Thoracic aorta (tissue), 2 donors: Measurements from ENCODE around the gene ZNF33B. TPM values are rescaled to one million over a fixed set of nuclear protein-coding genes. Genes with fewer than 3 reads are reported as not detected.
"Not testable (repeated sequence)": the region's sequence is repeated elsewhere in the genome, so short reads cannot be mapped to it uniquely, and the experiment has no call there.

Experiments
- ATAC-seq: fragments of 150-250 bp; one replicate; pipeline ENCODE4 v1.8.0; 2017; ENCODE audit warnings: low read depth; ENCODE audit not compliant: insufficient number of reproducible peaks, low FRiP score
- DNase-seq: peaks from one replicate; pipeline ENCODE4 v3.0.0-alpha.2; 2020; ENCODE audit warnings: low spot score
- H3K27ac ChIP-seq, 2 donors: fragments of 200-600 bp; sonication (generic); 1 replicate in 1 of 2; 2 replicates in 1 of 2; pipeline ENCODE4 v1.5.1; 2016; ENCODE audit warnings: mild to moderate bottlenecking in 2 of 2, moderate library complexity in 2 of 2
- H3K27me3 ChIP-seq: fragments of 200-600 bp; sonication (generic); replicated peaks from 2 replicates; pipeline ENCODE4 v1.6.0; 2016; ENCODE audit warnings: mild to moderate bottlenecking; ENCODE audit not compliant: insufficient read depth
- H3K36me3 ChIP-seq: fragments of 200-600 bp; sonication (generic); one replicate; pipeline ENCODE4 v1.5.1; 2016
- H3K4me1 ChIP-seq, 2 donors: fragments of 200-600 bp; sonication (generic); 1 replicate in 1 of 2; 2 replicates in 1 of 2; pipeline versions ENCODE4 v1.5.1 to v1.6.0; 2016; ENCODE audit warnings: low read depth in 2 of 2, mild to moderate bottlenecking in 1 of 2; ENCODE audit not compliant: control insufficient read depth in 1 of 2
- H3K4me3 ChIP-seq: fragments of 200-600 bp; sonication (generic); 2 replicates; pipeline ENCODE4 v1.5.1; 2016; ENCODE audit warnings: mild to moderate bottlenecking
- H3K9me3 ChIP-seq: fragments of 200-600 bp; sonication (generic); 2 replicates; pipeline ENCODE4 v1.5.1; 2016
- total RNA-seq, 2 donors: library from RNA; depleted of rRNA; stranded (reverse); fragments of >200 nt; gene quantifications; one replicate each; pipeline versions ENCODE4 v1.1.0 to v1.2.3, GENCODE V29; 2016
- TF ChIP-seq, protein P1 (sequence below): fragments of 200-600 bp; sonication (generic); IDR thresholded peaks from one replicate; pipeline ENCODE4 v1.5.1; 2019; ENCODE audit warnings: antibody characterized with exemption

Gene ZNF33B
- 10 to 100 TPM in 1 of 2 donors, 1 to 10 TPM in 1; 5.6 to 12.1 TPM for total RNA-seq

GRCh38 chr10:42638055-42638820 is at the start of gene ZNF33B:
TSS of gene ZNF33B (minus strand) at chr10:42638570. CDS start at chr10:42636928, 1,642 bp downstream.
- Histone ChIP-seq H3K27ac (peak within 1 kb of the TSS; percentile 88 to 90), H3K4me1 (peaks cover 6 to 7% of the 10 kb centered on the region in 2 donors)
- TF ChIP-seq, protein P1, sequence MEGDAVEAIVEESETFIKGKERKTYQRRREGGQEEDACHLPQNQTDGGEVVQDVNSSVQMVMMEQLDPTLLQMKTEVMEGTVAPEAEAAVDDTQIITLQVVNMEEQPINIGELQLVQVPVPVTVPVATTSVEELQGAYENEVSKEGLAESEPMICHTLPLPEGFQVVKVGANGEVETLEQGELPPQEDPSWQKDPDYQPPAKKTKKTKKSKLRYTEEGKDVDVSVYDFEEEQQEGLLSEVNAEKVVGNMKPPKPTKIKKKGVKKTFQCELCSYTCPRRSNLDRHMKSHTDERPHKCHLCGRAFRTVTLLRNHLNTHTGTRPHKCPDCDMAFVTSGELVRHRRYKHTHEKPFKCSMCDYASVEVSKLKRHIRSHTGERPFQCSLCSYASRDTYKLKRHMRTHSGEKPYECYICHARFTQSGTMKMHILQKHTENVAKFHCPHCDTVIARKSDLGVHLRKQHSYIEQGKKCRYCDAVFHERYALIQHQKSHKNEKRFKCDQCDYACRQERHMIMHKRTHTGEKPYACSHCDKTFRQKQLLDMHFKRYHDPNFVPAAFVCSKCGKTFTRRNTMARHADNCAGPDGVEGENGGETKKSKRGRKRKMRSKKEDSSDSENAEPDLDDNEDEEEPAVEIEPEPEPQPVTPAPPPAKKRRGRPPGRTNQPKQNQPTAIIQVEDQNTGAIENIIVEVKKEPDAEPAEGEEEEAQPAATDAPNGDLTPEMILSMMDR = no peak

DNA sequence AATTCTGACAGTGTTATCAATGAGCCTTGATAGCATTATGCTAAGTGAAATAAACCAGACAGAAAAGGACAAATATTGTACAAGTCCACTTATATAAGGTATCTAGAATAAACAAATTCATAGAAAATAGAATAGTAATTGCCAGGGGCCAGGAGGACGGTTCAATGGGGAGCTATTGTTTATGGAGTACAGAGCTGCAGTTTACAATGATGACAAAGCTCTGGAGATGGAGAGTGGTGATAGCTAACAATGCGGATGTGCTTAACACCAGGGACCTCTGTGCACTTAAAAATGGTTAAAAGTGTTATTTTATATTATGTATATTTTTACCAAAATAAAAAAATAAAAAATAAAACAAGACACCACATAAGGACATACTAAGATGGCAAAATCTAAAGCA is 46.1 kb upstream of the ZNF33B start:
- no peaks in the 10 kb centered on the region for H3K9me3 ChIP-seq
- DNase-seq (no peak), ATAC-seq (no peak)
- TF ChIP-seq, protein P1 = no peak
- H3K27ac ChIP-seq = no peak overlapping the region
- no peak overlapping the region for H3K4me3 ChIP-seq
- no peaks in the 10 kb centered on the region for H3K27me3 ChIP-seq
- no peaks in the 10 kb centered on the region for H3K4me1 ChIP-seq
- no peaks in the 10 kb centered on the region for H3K36me3 ChIP-seq

More at GRCh38 chr10:42638055-42638820, at the start of gene ZNF33B:
- ATAC-seq = peak; percentile 78
- no peaks in the 10 kb centered on the region for H3K9me3 ChIP-seq
- no peaks in the 10 kb centered on the region for H3K36me3 ChIP-seq
- peak; percentile 60 for DNase-seq
- H3K27me3 ChIP-seq = no peaks in the 10 kb centered on the region
- peak within 1 kb of the TSS; percentile 88 for H3K4me3 ChIP-seq

DNA sequence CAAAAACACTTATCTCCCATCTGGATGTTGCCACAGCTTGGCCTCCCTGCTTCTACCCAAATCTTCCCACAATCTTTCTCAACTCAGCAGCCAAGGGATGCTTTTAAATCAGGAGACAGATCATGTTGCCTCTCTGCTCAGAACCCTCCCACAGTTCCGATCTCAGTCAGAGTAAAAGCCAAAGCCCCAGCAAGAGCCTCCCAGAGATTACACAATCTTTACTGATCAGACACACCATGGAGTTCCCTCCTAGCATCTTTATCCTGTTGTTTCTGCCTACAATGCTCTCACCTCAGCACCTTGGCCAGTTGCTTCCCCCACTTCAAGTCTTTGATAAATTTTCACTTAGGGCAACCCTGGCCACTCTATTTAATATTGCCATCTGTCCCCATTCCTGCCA is 41.9 kb upstream of the ZNF33B start:
- Histone ChIP-seq H3K27ac (no peak overlapping the region), H3K4me1 (no peaks in the 10 kb centered on the region), H3K9me3 (no peaks in the 10 kb centered on the region), H3K27me3 (no peaks in the 10 kb centered on the region), H3K4me3 (no peak overlapping the region), H3K36me3 (no peaks in the 10 kb centered on the region)
- ATAC-seq (no peak), DNase-seq (no peak)
- TF ChIP-seq, protein P1 = no peak

- not testable (repeated sequence) for DNase-seq, H3K36me3 ChIP-seq, H3K4me3 ChIP-seq, H3K27ac ChIP-seq, H3K9me3 ChIP-seq, H3K27me3 ChIP-seq, ATAC-seq, H3K4me1 ChIP-seq
Measured at GRCh38 chr10:42665181-42665979, 27.0 kb upstream of the ZNF33B start.

DNA sequence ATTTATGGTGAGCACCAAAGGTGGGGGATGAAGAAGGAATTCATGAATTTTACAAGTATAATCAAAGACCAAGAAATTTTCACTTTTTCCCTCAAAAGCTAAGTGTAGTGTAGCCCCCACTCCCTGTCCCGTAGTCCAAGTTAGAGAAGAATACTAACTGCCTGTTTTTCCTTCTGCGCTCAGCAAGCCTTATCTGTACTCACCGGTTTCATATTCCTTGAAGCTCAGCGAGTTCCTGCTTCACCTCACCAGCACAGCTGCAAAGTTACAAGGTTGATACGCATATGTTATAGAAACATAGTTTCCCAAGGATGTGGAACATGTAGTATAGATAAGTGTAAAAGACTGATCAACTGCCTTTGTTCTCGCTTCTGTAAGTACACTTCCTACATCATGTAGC is 16.0 kb upstream of the ZNF33B start:
- ATAC-seq = no peak
- Histone ChIP-seq H3K27ac (no peak overlapping the region), H3K36me3 (no peaks in the 10 kb centered on the region), H3K4me1 (no peaks in the 10 kb centered on the region), H3K4me3 (no peak overlapping the region), H3K9me3 (no peaks in the 10 kb centered on the region), H3K27me3 (no peaks in the 10 kb centered on the region)
- TF ChIP-seq, protein P1 = no peak
- no peak for DNase-seq
